NCI-H1048 (cell line): ENCODE measurements around the gene AIDA.
"Not testable (repeated sequence)": the region's sequence is repeated elsewhere in the genome, so short reads cannot be mapped to it uniquely, and the experiment has no call there.

ENCODE experiments used
- DNase-seq: peaks from one replicate; lab custom pipeline; 2025; lab: John Stamatoyannopoulos, UW

The AIDA gene

DNA sequence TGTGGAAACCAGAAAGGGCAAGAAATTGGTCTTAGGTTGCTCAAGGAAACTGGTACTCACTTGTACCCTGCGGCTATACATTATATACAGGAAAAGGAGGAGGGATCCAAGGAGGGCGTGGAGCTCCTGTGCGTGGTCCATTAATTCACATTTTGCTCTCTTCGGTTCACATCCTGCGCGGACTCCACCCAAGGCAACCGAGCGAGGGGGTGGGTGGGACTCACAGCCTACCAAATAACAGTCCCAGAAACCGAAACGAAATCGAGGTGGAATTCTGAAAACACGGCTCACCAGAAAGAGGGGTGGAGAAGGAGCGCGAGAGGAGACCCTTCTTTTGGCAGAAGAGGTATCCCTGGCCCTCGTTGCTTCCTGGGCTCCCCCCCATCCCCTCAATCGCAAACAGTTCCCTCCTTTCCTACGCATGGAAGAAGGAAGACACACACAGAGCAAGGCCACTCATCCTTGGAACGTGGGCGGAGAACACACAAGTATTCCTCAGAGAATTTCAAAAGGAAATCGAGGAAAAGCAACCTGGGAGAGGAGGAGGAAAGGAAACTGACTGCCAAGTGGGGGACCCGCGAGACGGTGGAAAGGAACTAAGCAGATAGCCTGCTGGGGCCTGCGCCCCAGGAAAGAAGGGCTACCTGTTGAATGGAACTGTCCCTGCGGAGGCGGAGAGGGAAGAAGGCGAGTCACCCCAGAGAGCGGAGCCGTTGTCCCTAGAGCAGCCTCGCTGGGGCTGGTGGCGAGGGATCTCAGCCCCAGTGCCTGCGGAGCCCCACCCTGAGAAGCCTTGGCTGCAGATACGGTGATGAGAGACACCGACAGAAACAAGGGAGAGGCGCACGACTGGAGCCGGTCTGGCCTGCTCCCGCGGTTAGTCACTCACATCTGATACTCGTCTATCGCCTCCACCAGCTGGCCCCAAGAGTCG, 705 bp downstream of the AIDA start:
- no peak for DNase-seq

DNA sequence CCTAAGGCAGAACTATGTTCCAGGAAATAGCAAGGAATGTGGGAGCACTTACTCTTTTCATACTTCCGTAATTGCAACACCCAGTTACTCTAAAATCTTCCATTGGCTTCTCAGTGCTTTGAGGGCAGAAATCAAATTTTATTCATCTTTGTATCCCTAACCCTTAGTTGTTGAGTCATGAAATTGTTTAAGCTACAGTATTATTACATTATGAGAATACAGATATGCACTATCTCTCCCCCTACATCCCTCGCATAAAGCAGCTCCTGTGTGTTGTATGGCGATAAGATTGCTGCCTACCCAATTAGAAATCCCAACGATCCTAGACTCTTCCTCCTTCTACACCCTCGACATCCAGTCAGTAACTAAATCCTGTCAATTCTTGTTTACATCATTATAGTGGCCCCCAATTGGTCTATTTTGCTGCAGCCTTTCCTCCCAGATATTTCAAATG, 2.6 kb downstream of the AIDA start:
- no peak for DNase-seq

- no peak for DNase-seq
Observed at GRCh38 chr1:222706815-222707214, 5.5 kb downstream of the AIDA start.

DNA sequence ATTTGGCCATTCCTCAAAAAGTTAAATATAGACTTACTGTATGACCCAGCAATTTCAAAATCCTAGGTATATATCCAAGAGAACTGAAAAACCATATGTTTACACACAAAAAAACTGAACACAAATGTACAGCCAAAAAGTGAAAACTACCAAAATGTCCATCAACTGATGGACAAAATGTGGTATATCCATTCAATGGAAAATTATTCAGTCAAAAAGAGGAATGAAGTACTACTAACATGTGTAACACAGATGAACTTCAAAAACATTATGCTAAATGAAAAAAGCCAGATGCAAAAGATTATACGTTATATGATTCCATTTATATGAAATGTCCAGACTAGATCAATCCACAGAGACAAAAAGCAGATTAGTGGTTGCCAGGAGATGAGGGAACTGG, 8.0 kb downstream of the AIDA start:
- no peak for DNase-seq

DNA sequence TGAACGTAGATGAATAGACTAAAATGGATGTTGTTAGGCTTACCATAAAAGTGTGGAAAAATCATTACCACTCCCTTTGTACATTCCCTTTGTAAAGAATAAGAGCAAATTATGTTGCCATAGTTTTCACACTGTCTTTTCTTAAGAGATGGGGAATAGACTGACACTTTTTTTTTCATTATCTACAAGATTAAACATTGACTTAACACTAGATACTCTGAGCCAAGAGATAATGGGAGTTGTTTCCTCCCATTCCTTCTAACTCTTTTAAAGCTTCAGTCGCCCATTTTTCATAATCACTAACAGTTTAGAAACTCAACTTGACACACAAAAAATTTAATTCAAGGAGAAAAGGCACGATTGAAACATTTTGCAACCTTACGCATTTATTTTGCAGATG, 10.1 kb downstream of the AIDA start:
- DNase-seq, result no peak

DNA sequence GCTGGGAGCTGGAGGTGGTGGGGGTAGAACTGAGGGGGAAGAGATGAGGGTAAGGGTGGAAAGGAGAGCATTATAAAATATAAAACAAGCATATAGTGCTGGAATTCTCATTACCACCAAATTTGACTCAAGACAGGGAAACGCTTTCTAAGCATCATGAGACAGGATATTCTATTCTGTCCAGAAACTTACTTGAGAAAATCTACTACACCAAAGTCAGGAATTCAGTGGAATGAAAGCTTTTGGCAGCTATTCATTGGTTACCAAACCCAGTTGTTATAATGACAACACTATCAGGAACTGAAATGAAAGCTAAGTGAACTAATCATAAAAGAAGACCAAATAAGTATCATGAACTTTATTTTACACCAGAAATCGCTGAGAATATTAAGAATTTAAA, 14.5 kb downstream of the AIDA start:
- no peak for DNase-seq

DNA sequence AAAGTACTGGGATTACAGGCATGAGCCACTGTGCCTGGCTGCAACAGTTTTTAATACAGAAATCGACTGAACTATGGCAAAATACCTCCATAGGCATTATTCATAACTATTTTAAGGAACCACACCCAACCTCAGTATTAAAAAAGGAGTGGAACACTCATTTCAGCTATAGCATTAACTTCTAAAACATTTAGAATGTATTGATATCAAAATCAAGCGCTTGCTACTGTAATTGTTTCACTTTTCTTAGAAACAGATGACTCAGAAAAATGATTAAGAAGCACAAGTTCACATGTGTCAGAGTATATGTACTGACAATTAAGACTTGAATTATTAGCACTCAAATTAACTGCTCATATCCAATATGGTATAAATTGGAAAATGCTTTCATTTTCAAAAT, 15.1 kb downstream of the AIDA start:
- no peak for DNase-seq

GRCh38 chr1:222696741-222697140, 15.6 kb downstream of the AIDA start:
- no peak for DNase-seq

DNA sequence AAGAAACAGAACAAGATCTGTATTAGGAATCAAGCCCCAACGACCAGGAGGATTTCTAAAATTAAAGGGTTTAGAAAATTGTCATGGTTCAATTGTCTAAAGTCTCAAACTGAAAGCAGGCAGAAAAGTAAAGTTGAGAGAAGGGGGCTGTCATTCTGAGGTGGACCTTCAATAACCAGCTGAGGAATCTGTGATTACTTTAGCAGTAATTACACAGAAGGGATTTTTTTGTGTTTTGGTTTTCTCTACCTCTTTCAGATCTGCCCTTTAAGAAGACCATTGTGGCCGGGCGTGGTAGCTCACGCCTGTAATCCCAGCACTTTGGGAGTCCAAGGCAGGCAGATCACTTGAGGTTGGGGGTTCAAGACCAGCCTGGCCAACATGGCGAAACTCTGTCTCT, 17.4 kb downstream of the AIDA start:
- DNase-seq, result no peak

GRCh38 chr1:222691016-222691415, 21.3 kb downstream of the AIDA start:
- DNase-seq, result no peak

DNA sequence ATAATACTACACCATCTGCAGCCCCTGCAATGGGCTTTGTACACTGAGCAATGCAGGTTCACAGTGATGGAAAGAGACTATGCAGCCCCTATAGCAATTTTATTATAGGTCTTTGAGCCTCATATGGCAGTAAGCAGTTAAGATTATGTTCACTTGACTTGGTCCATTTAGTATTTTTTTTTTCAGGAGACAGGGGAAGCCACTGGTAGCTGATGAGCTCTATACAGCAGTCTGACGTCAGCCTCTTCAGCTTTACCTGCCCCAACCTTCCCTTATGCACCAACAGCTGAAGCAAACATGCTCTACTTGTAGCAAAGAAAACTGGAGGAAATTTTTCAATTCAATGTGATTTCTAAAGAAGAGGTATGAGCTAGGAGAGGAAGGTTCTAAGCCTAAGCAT, 32.2 kb downstream of the AIDA start:
- no peak for DNase-seq

GRCh38 chr1:222670110-222670509, 42.2 kb downstream of the AIDA start:
- no peak for DNase-seq

DNA sequence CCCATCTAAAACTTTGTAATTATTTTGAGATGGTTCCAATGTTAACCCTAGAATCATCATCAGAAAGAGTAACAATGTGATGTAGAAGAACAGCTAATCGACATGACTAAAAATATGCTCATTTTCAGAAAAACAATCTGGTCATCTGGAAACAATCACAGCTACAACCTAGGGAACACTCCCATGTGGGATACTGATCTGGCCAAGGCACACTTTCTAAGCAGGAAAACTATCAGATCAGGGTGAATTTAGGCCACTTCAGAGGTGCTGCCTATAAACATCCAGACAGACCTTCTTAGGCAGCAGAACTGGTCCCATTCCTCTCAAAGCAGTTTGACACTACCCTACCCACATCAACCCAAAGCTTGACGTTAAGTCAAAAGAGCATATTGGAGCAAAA, 43.2 kb downstream of the AIDA start:
- not testable (repeated sequence) for DNase-seq

- not testable (repeated sequence) for DNase-seq
Observed at GRCh38 chr1:222668184-222668583, 44.1 kb downstream of the AIDA start.

DNA sequence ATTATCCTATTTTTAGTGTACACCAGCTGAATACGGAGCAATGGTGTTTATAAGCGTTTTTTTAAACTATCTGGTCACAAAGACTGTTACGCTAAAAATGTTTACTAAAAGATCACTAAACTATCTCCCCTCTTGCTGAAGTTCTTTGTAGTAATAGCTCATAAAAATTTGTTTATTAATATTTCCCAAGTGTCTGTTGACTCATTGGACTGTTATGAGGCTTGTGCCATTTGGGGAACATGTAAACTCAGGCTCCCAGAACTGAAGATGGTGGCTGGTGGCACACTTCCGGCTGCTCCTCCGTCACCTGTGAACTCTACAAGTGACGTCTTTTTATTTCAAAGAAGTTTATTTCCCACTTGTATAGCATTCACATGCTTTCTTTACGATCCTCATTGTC, 46.3 kb downstream of the AIDA start:
- no peak for DNase-seq

- no peak for DNase-seq
Observed at GRCh38 chr1:222663431-222663934, 48.8 kb downstream of the AIDA start.

GRCh38 chr1:222657899-222658298, 54.4 kb downstream of the AIDA start:
- no peak for DNase-seq

GRCh38 chr1:222656391-222657155, 55.7 kb downstream of the AIDA start:
- no peak for DNase-seq

DNA sequence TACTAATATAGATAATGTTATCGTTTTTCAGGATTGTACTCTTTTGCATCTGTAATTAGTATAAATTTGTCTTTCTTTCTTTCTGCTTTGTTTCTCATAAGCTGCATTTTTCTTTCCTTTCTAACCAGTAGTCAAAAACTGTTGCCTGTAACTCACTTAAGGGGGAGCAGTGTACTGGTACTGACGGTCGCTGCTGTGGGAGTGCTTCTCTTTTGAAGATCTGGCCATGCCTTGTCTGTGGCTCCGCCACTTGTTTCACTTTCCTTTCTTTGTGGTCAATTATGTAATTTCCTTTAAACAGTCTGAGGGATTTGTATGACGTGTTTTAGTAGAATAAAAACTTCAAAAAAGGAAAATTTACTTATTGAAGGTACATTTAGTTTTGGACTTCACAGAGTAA, 57.4 kb downstream of the AIDA start:
- DNase-seq, result no peak

GRCh38 chr1:222653178-222653827, 59.0 kb downstream of the AIDA start:
- DNase-seq, result no peak

GRCh38 chr1:222652676-222653075, 59.6 kb downstream of the AIDA start:
- DNase-seq, result no peak

DNA sequence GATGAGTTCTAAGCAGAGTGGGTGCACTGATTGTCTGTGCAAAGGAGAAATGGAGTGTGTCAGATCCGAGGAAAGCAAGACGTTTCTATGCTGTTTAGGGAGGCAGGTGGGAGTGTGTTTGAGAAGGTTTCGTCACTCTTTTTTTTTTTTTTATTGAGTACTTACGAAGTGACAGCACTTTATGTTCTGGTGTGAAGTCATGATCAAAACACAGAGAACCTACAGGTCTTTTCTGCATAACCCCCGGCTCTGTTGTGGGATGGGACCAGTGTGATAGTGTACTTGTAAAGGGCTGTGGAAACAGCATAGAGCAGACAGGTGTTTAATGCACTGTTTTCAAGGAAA, 67.7 kb downstream of the AIDA start:
- no peak for DNase-seq
